IPS-20b (cell line): ENCODE results near the gene CLDN7.

ENCODE experiments used
- H3K27ac ChIP-seq: one replicate; pipeline ENCODE4 v1.5.1; 2013; ENCODE audit warnings: low read length
- H3K27me3 ChIP-seq: 2 replicates; pipeline ENCODE4 v1.6.1; 2013; ENCODE audit warnings: mild to moderate bottlenecking, low read length, inconsistent platforms; ENCODE audit not compliant: insufficient read depth
- H3K36me3 ChIP-seq: 2 replicates; pipeline ENCODE4 v1.6.1; 2013; ENCODE audit warnings: low read depth, mild to moderate bottlenecking, inconsistent platforms, low read length, moderate library complexity; ENCODE audit not compliant: insufficient read depth
- H3K4me1 ChIP-seq: 2 replicates; pipeline ENCODE4 v1.6.1; 2013; ENCODE audit warnings: mild to moderate bottlenecking, control low read depth, inconsistent platforms, low read length, moderate library complexity; ENCODE audit not compliant: insufficient read depth
- H3K4me3 ChIP-seq: 2 replicates; pipeline ENCODE4 v1.5.1; 2013; ENCODE audit warnings: mild to moderate bottlenecking, low read length, inconsistent platforms
- H3K9ac ChIP-seq: 2 replicates; pipeline ENCODE4 v1.6.1; 2013; ENCODE audit warnings: low read depth, mild to moderate bottlenecking, inconsistent platforms, low read length, moderate library complexity
- H3K9me3 ChIP-seq: 2 replicates; pipeline ENCODE4 v1.6.1; 2013; ENCODE audit warnings: mild to moderate bottlenecking, low read depth, low read length, inconsistent platforms; ENCODE audit not compliant: insufficient read depth

The CLDN7 gene

GRCh38 chr17:7229504-7229903 lies 32.8 kb downstream of the CLDN7 start:
- no peak overlapping the region for H3K9ac ChIP-seq
- H3K36me3 ChIP-seq = peaks cover 64% of the 10 kb centered on the region
- H3K4me1 ChIP-seq = peaks cover under 1% of the 10 kb centered on the region; the same call in 1 of the 2 replicates
- H3K4me3 ChIP-seq = no peak overlapping the region
- no peak overlapping the region for H3K27ac ChIP-seq
- H3K9me3 ChIP-seq = no peaks in the 10 kb centered on the region
- no peaks in the 10 kb centered on the region for H3K27me3 ChIP-seq

GRCh38 chr17:7228920-7229319 lies 33.4 kb downstream of the CLDN7 start:
- Histone ChIP-seq H3K36me3 (peaks cover 69% of the 10 kb centered on the region), H3K4me1 (no peaks in the 10 kb centered on the region; the same call in 1 of the 2 replicates), H3K27me3 (no peaks in the 10 kb centered on the region), H3K4me3 (no peak overlapping the region), H3K27ac (no peak overlapping the region), H3K9ac (no peak overlapping the region), H3K9me3 (no peaks in the 10 kb centered on the region)

GRCh38 chr17:7226721-7227710 lies 35.3 kb downstream of the CLDN7 start:
- H3K9ac ChIP-seq = no peak overlapping the region

GRCh38 chr17:7225711-7226331 lies 36.5 kb downstream of the CLDN7 start:
- no peaks in the 10 kb centered on the region for H3K9me3 ChIP-seq
- H3K27ac ChIP-seq = no peak overlapping the region
- no peak overlapping the region for H3K4me3 ChIP-seq
- H3K4me1 ChIP-seq = no peaks in the 10 kb centered on the region
- H3K27me3 ChIP-seq = no peaks in the 10 kb centered on the region
- H3K9ac ChIP-seq = no peak overlapping the region
- peaks cover 98% of the 10 kb centered on the region for H3K36me3 ChIP-seq

More at GRCh38 chr17:7226721-7227710, 35.3 kb downstream of the CLDN7 start:
- H3K9me3 ChIP-seq = no peaks in the 10 kb centered on the region
- no peaks in the 10 kb centered on the region for H3K27me3 ChIP-seq
- H3K27ac ChIP-seq = no peak overlapping the region
- H3K4me1 ChIP-seq = no peaks in the 10 kb centered on the region; the same call in 1 of the 2 replicates
- H3K4me3 ChIP-seq = no peak overlapping the region
- peaks cover 88% of the 10 kb centered on the region for H3K36me3 ChIP-seq

GRCh38 chr17:7224661-7225111 lies 37.6 kb downstream of the CLDN7 start:
- H3K27ac ChIP-seq = no peak overlapping the region
- H3K27me3 ChIP-seq = no peaks in the 10 kb centered on the region
- H3K4me1 ChIP-seq = no peaks in the 10 kb centered on the region
- H3K4me3 ChIP-seq = no peak overlapping the region
- H3K9ac ChIP-seq = no peak overlapping the region
- peaks cover 87% of the 10 kb centered on the region for H3K36me3 ChIP-seq
- H3K9me3 ChIP-seq = no peaks in the 10 kb centered on the region

- Histone ChIP-seq H3K9ac (no peak overlapping the region), H3K27ac (no peak overlapping the region), H3K36me3 (peaks cover 81% of the 10 kb centered on the region), H3K4me3 (no peak overlapping the region), H3K4me1 (0 out of 2 replicates have a peak, but pooled peaks cover 4% of the 10 kb centered on the region), H3K27me3 (no peaks in the 10 kb centered on the region; the same call in 1 of the 2 replicates), H3K9me3 (no peaks in the 10 kb centered on the region)
These were observed 38.2 kb downstream of the CLDN7 start for GRCh38 chr17:7224110-7224509.

GRCh38 chr17:7223375-7223774 lies 38.9 kb downstream of the CLDN7 start:
- no peaks in the 10 kb centered on the region; the same call in 1 of the 2 replicates for H3K27me3 ChIP-seq
- no peak overlapping the region for H3K27ac ChIP-seq
- peaks cover 74% of the 10 kb centered on the region for H3K36me3 ChIP-seq
- H3K4me3 ChIP-seq = no peak overlapping the region
- no peaks in the 10 kb centered on the region for H3K9me3 ChIP-seq
- no peak overlapping the region for H3K9ac ChIP-seq
- H3K4me1 ChIP-seq = peaks cover 8% of the 10 kb centered on the region; the same call in 1 of the 2 replicates

GRCh38 chr17:7222972-7223292 lies 39.3 kb downstream of the CLDN7 start:
- no peaks in the 10 kb centered on the region; the same call in 1 of the 2 replicates for H3K27me3 ChIP-seq
- no peaks in the 10 kb centered on the region for H3K9me3 ChIP-seq
- peaks cover 13% of the 10 kb centered on the region; the same call in 1 of the 2 replicates for H3K4me1 ChIP-seq
- peaks cover 70% of the 10 kb centered on the region for H3K36me3 ChIP-seq
- no peak overlapping the region for H3K27ac ChIP-seq
- no peak overlapping the region for H3K9ac ChIP-seq
- H3K4me3 ChIP-seq = no peak overlapping the region

GRCh38 chr17:7222093-7222971 lies 39.9 kb downstream of the CLDN7 start:
- H3K4me1 ChIP-seq = peaks cover 16% of the 10 kb centered on the region; the same call in 1 of the 2 replicates
- H3K36me3 ChIP-seq = peaks cover 64% of the 10 kb centered on the region

GRCh38 chr17:7221278-7222092 lies 40.8 kb downstream of the CLDN7 start:
- no peaks in the 10 kb centered on the region; the same call in 1 of the 2 replicates for H3K27me3 ChIP-seq
- H3K9ac ChIP-seq = 0 out of 2 replicates have a peak overlapping the region, but pooled peaks have one; percentile 81
- peaks cover 56% of the 10 kb centered on the region for H3K36me3 ChIP-seq
- no peak overlapping the region for H3K27ac ChIP-seq
- H3K4me3 ChIP-seq = 0 out of 2 replicates have a peak overlapping the region, but pooled peaks have one; percentile 80
- peaks cover 18% of the 10 kb centered on the region; the same call in 1 of the 2 replicates for H3K4me1 ChIP-seq
- H3K9me3 ChIP-seq = no peaks in the 10 kb centered on the region

More at GRCh38 chr17:7222093-7222971, 39.9 kb downstream of the CLDN7 start:
- no peak overlapping the region for H3K27ac ChIP-seq
- H3K27me3 ChIP-seq = no peaks in the 10 kb centered on the region; the same call in 1 of the 2 replicates
- H3K9ac ChIP-seq = no peak overlapping the region
- no peaks in the 10 kb centered on the region for H3K9me3 ChIP-seq
- H3K4me3 ChIP-seq = no peak overlapping the region
